Gastrocnemius medialis (tissue), 4 donors: ENCODE results near the gene MPRIP.

Experiments used
- POLR2A ChIP-seq, 2 donors: fragments of 450-650 bp; IDR thresholded peaks; one replicate each; pipeline ENCODE4 v1.6.1; 2017; ENCODE audit warnings: antibody characterized with exemption in 2 of 2, mild to moderate bottlenecking in 2 of 2, moderate library complexity in 2 of 2
- TF ChIP-seq, protein P1 (sequence below), 5 experiments: fragments of 450-650 bp in 3 of 5; fragments of 200-600 bp in 2 of 5; sonication (generic) in 2 of 5; IDR thresholded peaks in 4 of 5; conservative IDR thresholded peaks in 1 of 5; 1 replicate in 4 of 5; 2 replicates in 1 of 5; pipeline ENCODE4 v1.5.1; 2016 to 2019; ENCODE audit warnings: antibody characterized with exemption in 5 of 5, mild to moderate bottlenecking in 3 of 5, moderate library complexity in 3 of 5

DNA sequence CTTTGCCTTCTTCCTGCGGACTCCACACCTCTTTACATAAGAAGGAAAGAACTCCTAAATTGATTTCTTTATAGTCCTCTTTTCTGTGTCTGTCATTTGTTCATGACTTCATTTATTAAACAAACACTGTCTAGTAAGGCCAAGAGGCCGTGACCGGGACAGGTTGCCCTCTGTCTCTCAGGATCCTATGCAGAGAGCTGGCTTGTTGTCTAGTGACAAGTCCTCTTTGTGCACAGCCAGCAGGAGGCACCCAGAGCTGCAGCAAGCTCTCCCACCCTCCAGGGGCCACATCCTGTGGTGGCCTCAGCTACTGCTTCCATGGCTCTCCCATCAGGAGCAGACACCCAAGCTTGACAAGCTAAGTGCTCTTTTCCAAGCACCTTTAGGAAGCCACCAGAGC, 113.3 kb downstream of the MPRIP start:
- TF ChIP-seq, protein P1, sequence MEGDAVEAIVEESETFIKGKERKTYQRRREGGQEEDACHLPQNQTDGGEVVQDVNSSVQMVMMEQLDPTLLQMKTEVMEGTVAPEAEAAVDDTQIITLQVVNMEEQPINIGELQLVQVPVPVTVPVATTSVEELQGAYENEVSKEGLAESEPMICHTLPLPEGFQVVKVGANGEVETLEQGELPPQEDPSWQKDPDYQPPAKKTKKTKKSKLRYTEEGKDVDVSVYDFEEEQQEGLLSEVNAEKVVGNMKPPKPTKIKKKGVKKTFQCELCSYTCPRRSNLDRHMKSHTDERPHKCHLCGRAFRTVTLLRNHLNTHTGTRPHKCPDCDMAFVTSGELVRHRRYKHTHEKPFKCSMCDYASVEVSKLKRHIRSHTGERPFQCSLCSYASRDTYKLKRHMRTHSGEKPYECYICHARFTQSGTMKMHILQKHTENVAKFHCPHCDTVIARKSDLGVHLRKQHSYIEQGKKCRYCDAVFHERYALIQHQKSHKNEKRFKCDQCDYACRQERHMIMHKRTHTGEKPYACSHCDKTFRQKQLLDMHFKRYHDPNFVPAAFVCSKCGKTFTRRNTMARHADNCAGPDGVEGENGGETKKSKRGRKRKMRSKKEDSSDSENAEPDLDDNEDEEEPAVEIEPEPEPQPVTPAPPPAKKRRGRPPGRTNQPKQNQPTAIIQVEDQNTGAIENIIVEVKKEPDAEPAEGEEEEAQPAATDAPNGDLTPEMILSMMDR (IDR thresholded peaks at IDR 0.05 in 4 of 5, conservative IDR thresholded peaks at IDR 0.05 in 1 of 5), result no peak
- TF ChIP-seq POLR2A (IDR thresholded peaks at IDR 0.05), result no peak
